Stimulated activated naive CD4-positive, alpha-beta T cell treated with Interleukin-2 at 50 U/mL for 16 hours (primary cell): ENCODE measurements around the gene TMEM240.
"Not testable (repeated sequence)": the region's sequence is repeated elsewhere in the genome, so short reads cannot be mapped to it uniquely, and the experiment has no call there.

Experiments
- DNase-seq: peaks from one replicate; lab custom pipeline; 2025; lab: John Stamatoyannopoulos, UW

Gene TMEM240

GRCh38 chr1:1557688-1558087 is 17.3 kb upstream of the TMEM240 start:
- not testable (repeated sequence) for DNase-seq

- not testable (repeated sequence) for DNase-seq
These were observed 16.5 kb upstream of the TMEM240 start for GRCh38 chr1:1556961-1557360.

- no peak for DNase-seq
These were observed 16.1 kb upstream of the TMEM240 start for GRCh38 chr1:1556505-1556904.

- DNase-seq, result no peak
These were observed 14.8 kb upstream of the TMEM240 start for GRCh38 chr1:1554926-1555915.

- DNase-seq, result no peak
These were observed 14.1 kb upstream of the TMEM240 start for GRCh38 chr1:1554550-1554925.

- DNase-seq, result no peak
These were observed 13.5 kb upstream of the TMEM240 start for GRCh38 chr1:1553821-1554494.

- DNase-seq, result no peak
These were observed 11.8 kb upstream of the TMEM240 start for GRCh38 chr1:1552263-1552639.

- no peak for DNase-seq
These were observed 11.3 kb upstream of the TMEM240 start for GRCh38 chr1:1551524-1552262.

- DNase-seq, result no peak
These were observed 10.4 kb upstream of the TMEM240 start for GRCh38 chr1:1550591-1551432.

GRCh38 chr1:1550087-1550486 is 9.7 kb upstream of the TMEM240 start:
- no peak for DNase-seq

GRCh38 chr1:1548591-1548990 is 8.2 kb upstream of the TMEM240 start:
- no peak for DNase-seq

GRCh38 chr1:1547476-1547875 is 7.1 kb upstream of the TMEM240 start:
- DNase-seq, result no peak

GRCh38 chr1:1547011-1547410 is 6.6 kb upstream of the TMEM240 start:
- no peak for DNase-seq

- no peak for DNase-seq
These were observed 5.7 kb upstream of the TMEM240 start for GRCh38 chr1:1545946-1546737.

- DNase-seq, result no peak
These were observed 4.1 kb upstream of the TMEM240 start for GRCh38 chr1:1544544-1544943.

- no peak for DNase-seq
These were observed 3.3 kb upstream of the TMEM240 start for GRCh38 chr1:1543706-1544099.

GRCh38 chr1:1542766-1543705 is 2.6 kb upstream of the TMEM240 start:
- DNase-seq, result no peak

- DNase-seq, result no peak
These were observed 1.7 kb upstream of the TMEM240 start for GRCh38 chr1:1541956-1542765.
